HepG2 (cell line): ENCODE measurements around the gene CDK7. TPM values are rescaled to one million over a fixed set of nuclear protein-coding genes. Genes with fewer than 3 reads are reported as not detected.

Experiments used
- JARID2 ChIP-seq: sonication (generic); formaldehyde crosslinking; IDR thresholded peaks from 2 replicates; pipeline ENCODE4 v1.8.1; 2023; ENCODE audit warnings: missing genetic modification reagents, inconsistent platforms; ENCODE audit not compliant: insufficient replicate concordance
- MTA1 ChIP-seq: sonication (generic); formaldehyde crosslinking; IDR thresholded peaks from 2 replicates; pipeline ENCODE4 v1.4.0; 2020; ENCODE audit warnings: missing genetic modification reagents, mild to moderate bottlenecking, borderline replicate concordance
- NCOA2 ChIP-seq: sonication (generic); formaldehyde crosslinking; IDR thresholded peaks from 2 replicates; pipeline ENCODE4 v1.8.0; 2022; ENCODE audit warnings: inconsistent platforms
- PRPF4 ChIP-seq: fragments of 200-400 bp; formaldehyde crosslinking; IDR thresholded peaks from 2 replicates; pipeline ENCODE4 v1.6.1; 2016; ENCODE audit warnings: low read length, low read depth; ENCODE audit not compliant: poor library complexity, severe bottlenecking
- TFDP1 ChIP-seq: IDR thresholded peaks from 2 replicates; pipeline ENCODE4 v1.6.1; 2016; ENCODE audit warnings: missing compliant biosample characterization, missing genetic modification reagents, borderline replicate concordance
- THAP9 ChIP-seq: sonication (generic); formaldehyde crosslinking; IDR thresholded peaks from 2 replicates; pipeline ENCODE4; 2020; ENCODE audit warnings: missing genetic modification reagents, mild to moderate bottlenecking, borderline replicate concordance
- ZBTB33 ChIP-seq: sonication (generic); formaldehyde crosslinking; IDR thresholded peaks from 2 replicates; pipeline ENCODE4 v1.4.0; 2020; ENCODE audit warnings: missing genetic modification reagents
- ZBTB39 ChIP-seq: sonication (generic); formaldehyde crosslinking; IDR thresholded peaks from 2 replicates; pipeline ENCODE4 v1.5.0; 2020; ENCODE audit warnings: missing genetic modification reagents
- polyA plus RNA-seq, 8 experiments: library from polyadenylated mRNA; depleted of rRNA in 3 of 8; stranded (reverse) in 7 of 8; unstranded in 1 of 8; fragments of >200 nt; fragmentation: Illumina TruSeq in 4 of 8; extraction: Trizol in 4 of 8; gene quantifications; 2 replicates each; pipeline versions ENCODE4 v1.2.1 to v1.2.3, GENCODE V29; 2011 to 2016; ENCODE audit warnings: low read depth in 4 of 8, missing spikeins in 1 of 8, mixed read lengths in 1 of 8; ENCODE audit not compliant: insufficient read depth in 1 of 8
- total RNA-seq, 5 experiments: library from RNA; depleted of rRNA; stranded (reverse); fragments of >200 nt; fragmentation: Illumina TruSeq; extraction: Trizol; gene quantifications; 2 replicates each; pipeline ENCODE4 v1.2.3, GENCODE V29; 2016; ENCODE audit warnings: low read depth in 1 of 5
- TF ChIP-seq, protein P1 (sequence below): sonication (generic); formaldehyde crosslinking; IDR thresholded peaks from 2 replicates; pipeline ENCODE4 v1.4.0; 2020; ENCODE audit warnings: mild to moderate bottlenecking, missing genetic modification reagents

CDK7 gene
- total and polyA plus RNA-seq, 2 of the 13 experiments (the other 11 are each of a cell fraction or from before 2014, with no cell fraction given), result 41.2 to 54.9 TPM

DNA sequence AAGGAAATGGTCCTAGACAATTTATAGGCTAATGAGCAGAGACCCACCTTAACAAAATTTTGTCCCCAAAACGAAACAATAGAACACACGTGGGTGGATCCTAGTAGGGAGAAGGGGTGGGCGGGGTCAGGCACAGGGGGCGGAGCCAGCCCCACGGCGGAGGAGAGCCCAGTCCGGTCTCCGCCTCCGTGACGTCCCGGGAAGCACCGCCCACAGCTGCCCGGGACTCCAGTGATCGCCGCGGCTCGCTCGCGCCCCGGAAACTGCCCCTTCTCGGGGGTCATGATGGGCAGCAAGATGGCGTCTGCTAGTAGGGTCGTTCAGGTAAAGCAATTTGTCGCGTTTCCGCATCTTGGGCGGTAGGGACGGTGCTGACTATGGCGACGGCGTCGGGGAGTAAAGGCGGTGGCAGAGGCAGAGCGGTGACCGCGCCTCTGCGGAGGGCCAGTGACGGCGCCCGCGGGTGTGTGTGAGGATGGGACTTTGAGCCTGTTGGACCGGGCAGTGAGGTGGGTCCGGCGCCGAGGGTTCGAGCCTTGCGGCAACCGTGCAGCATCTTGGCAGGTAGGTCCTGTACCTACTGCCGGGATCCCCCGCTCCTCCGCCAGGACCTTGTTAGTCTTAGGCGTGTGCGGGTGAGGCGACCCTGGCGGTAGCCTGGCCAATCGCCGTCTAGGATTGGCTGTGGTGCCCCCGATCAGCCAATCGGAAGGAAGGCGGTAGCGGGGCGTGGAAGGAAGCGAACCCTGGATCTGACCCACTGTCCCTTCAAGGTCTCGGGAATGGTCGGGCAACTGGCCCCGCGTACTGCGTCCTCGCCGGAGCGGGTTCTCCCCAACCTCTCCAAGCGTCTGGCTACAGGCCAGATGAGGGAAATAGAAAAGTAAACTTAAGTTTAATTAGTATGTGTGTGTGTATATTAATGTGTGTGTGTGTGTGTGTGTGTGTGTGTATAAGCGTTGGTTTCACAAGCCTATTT, 16.8 kb upstream of the CDK7 start (continued):
- TF ChIP-seq ZBTB33, result 0 out of 2 replicates have a peak, but pooled peaks have one; percentile 18
- 0 out of 2 replicates have a peak, but pooled peaks have one; percentile 21 for TF ChIP-seq ZBTB39 (CRISPR knock-in tag)
- TF ChIP-seq PRPF4, result no peak
- TF ChIP-seq NCOA2 (CRISPR knock-in tag), result peak; percentile 27; the same call in 1 of the 2 replicates
- TF ChIP-seq, protein P1, sequence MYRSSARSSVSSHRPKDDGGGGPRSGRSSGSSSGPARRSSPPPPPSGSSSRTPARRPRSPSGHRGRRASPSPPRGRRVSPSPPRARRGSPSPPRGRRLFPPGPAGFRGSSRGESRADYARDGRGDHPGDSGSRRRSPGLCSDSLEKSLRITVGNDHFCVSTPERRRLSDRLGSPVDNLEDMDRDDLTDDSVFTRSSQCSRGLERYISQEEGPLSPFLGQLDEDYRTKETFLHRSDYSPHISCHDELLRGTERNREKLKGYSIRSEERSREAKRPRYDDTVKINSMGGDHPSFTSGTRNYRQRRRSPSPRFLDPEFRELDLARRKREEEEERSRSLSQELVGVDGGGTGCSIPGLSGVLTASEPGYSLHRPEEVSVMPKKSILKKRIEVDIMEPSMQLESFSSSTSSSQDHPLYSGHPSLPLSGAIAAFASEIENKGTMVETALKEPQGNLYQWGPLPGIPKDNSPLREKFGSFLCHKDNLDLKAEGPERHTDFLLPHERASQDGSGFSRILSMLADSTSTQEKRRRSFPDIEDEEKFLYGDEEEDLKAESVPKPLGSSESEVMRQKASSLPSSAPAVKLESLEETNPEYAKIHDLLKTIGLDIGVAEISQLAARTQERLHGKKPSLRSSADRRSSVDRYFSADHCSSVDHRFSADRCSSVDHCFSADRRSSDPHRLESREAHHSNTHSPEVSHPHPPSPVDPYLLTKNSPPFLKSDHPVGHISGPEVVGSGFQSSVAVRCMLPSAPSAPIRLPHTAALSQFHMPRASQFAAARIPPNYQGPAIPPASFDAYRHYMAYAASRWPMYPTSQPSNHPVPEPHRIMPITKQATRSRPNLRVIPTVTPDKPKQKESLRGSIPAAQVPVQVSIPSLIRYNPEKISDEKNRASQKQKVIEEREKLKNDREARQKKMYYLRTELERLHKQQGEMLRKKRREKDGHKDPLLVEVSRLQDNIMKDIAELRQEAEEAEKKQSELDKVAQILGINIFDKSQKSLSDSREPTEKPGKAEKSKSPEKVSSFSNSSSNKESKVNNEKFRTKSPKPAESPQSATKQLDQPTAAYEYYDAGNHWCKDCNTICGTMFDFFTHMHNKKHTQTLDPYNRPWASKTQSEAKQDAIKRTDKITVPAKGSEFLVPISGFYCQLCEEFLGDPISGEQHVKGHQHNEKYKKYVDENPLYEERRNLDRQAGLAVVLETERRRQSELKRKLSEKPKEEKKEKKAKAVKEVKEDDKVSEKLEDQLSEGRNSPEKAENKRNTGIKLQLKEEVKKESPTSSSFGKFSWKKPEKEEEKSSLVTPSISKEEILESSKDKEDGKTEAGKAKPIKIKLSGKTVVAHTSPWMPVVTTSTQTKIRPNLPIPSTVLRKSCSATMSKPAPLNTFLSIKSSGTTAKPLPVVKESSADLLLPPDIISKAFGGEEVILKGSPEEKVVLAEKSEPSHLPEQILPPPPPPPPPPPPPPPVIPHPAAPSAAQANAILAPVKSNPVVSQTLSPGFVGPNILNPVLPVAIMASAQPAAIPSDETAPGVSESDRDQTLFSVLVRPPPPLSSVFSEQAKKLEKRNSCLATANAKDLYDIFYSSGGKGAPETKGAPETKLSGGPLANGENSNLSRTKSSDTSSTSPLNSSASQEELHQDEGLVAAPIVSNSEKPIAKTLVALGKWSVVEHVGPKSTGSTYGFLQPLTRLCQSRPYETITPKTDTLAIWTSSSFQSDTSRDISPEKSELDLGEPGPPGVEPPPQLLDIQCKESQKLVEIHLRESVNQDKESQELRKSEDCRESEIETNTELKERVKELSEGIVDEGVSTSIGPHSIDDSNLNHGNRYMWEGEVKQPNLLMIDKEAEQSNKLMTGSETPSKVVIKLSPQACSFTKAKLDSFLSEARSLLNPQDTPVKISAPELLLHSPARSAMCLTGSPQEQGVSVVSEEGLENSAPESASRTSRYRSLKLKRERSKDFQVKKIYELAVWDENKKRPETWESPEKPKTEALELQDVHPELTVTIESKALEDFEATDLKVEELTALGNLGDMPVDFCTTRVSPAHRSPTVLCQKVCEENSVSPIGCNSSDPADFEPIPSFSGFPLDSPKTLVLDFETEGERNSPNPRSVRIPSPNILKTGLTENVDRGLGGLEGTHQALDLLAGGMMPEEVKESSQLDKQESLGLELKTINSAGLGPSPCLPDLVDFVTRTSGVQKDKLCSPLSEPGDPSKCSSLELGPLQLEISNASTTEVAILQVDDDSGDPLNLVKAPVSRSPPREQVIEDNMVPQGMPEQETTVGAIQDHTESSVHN (CRISPR knock-in tag), result peak; percentile 30; the same call in 1 of the 2 replicates
- peak; percentile 96 for TF ChIP-seq THAP9 (CRISPR knock-in tag)
- TF ChIP-seq TFDP1, result no peak; the same call in 1 of the 2 replicates
- TF ChIP-seq JARID2, result peak; percentile 35
- peak; percentile 78; the same call in 1 of the 2 replicates for TF ChIP-seq MTA1
